ENCODE results near the gene SPDYE6. TPM values are rescaled to one million over a fixed set of nuclear protein-coding genes. Genes with fewer than 3 reads are reported as not detected.
A peak's percentile ranks its signal among the peaks of the same experiment; 100 is the strongest.

The SPDYE6 gene
- total RNA-seq, 2 donors from 2014 or later = not detected

DNA sequence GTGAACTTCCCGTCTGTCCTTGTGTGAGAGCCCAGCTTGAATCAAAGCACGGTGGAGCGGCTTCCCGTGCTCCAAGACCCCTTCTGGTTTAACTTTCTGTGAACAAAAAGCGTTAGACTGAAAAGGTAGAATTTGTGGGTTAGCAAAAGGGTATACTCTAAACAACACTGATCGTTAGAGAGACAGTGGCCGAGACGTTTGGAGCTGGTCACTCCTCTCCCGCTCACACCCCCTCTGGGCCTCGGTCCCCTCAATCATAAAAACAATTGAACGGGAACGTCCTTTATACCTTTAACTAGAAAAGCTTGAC is 40.4 kb upstream of the SPDYE6 start:
- Histone ChIP-seq H3K9me3 (no peaks in the 10 kb centered on the region), H3K36me3 (peaks cover 16% of the 10 kb centered on the region), H3K27ac (peak overlapping the region; percentile 80 to 85), H3K4me1 (ENCODE audit: control insufficient read depth in 1 of 2, low read depth in 2 of 2) (peaks cover 8% of the 10 kb centered on the region in 2 donors), H3K27me3 (replicated peaks; ENCODE audit: insufficient read depth) (no peaks in the 10 kb centered on the region), H3K4me3 (peak overlapping the region; percentile 93)
- ATAC-seq (ENCODE audit: insufficient number of reproducible peaks, low FRiP score, low read depth) = no peak
- no peak for DNase-seq (ENCODE audit: low spot score)
- TF ChIP-seq, protein P1, sequence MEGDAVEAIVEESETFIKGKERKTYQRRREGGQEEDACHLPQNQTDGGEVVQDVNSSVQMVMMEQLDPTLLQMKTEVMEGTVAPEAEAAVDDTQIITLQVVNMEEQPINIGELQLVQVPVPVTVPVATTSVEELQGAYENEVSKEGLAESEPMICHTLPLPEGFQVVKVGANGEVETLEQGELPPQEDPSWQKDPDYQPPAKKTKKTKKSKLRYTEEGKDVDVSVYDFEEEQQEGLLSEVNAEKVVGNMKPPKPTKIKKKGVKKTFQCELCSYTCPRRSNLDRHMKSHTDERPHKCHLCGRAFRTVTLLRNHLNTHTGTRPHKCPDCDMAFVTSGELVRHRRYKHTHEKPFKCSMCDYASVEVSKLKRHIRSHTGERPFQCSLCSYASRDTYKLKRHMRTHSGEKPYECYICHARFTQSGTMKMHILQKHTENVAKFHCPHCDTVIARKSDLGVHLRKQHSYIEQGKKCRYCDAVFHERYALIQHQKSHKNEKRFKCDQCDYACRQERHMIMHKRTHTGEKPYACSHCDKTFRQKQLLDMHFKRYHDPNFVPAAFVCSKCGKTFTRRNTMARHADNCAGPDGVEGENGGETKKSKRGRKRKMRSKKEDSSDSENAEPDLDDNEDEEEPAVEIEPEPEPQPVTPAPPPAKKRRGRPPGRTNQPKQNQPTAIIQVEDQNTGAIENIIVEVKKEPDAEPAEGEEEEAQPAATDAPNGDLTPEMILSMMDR (IDR thresholded peaks at IDR 0.05) = no peak

DNA sequence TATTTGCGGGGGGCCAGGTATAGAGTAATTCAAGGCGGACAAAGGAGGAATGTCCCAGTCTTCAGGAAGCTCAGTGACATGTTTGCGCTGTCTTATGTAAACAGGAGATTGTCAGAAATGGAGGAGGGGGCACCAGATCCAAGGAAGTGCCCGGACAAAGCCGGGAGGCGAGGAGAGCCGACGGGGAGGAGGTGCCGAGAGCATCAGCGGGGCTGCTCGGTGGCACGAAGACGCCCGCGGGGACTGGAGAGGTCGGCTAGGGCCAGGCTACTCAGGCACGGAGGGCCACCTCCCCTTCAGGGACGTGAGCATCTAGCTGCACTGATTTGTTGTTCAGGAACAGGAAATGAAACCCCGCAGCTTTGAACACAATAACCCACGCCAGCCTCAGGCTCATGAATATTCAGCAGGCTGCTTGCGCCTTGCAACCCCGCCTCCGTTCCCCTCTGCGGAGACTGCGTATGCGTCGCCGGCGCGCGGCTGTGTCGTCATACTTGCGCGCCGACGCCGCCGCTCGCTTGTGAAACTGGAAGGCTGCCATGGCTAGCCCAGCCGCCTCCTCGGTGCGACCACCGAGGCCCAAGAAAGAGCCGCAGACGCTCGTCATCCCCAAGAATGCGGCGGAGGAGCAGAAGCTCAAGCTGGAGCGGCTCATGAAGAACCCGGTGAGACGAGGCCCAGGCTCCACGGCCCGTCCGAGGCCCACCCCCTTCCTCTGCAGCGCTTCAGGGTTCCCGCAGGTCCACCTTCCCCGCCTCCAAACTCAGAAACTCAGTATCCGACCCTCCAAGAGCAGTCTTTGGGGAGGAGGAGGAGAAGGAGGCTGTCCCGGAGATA is 39.8 kb upstream of the SPDYE6 start, which contains the start of gene PRKRIP1:
PRKRIP1 (plus strand) TSS at position 491 of the 837 bp plus-strand sequence; CDS start at position 540, 49 bp downstream.
- Histone ChIP-seq H3K4me3 (peak within 1 kb of the TSS; percentile 93), H3K9me3 (no peaks in the 10 kb centered on the region), H3K27ac (peak within 1 kb of the TSS; percentile 80 to 85), H3K27me3 (replicated peaks; ENCODE audit: insufficient read depth) (no peaks in the 10 kb centered on the region), H3K36me3 (peaks cover 12% of the 10 kb centered on the region), H3K4me1 (ENCODE audit: control insufficient read depth in 1 of 2, low read depth in 2 of 2) (peaks cover 8% of the 10 kb centered on the region in 2 donors)
- ATAC-seq (ENCODE audit: insufficient number of reproducible peaks, low FRiP score, low read depth) = peak; percentile 59
- TF ChIP-seq, protein P1 (IDR thresholded peaks at IDR 0.05) = no peak
- peak; percentile 60 for DNase-seq (ENCODE audit: low spot score)

DNA sequence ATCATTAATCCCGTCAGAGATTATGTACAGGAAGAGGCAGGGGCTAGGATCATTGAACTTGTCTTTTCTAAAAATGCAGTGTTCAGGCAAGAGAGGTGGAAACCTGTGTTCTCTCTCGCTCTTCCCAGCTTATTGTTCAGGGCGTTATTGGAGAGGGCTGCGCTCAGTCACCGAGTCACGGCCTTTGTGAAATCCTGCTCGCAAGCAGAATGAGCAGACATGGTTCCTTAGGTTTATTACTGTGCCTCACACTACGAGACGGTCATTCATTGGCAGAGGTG is 39.3 kb upstream of the SPDYE6 start:
- Histone ChIP-seq H3K36me3 (peaks cover 6% of the 10 kb centered on the region), H3K27ac (peak overlapping the region; percentile 80 to 85), H3K27me3 (replicated peaks; ENCODE audit: insufficient read depth) (no peaks in the 10 kb centered on the region), H3K4me1 (ENCODE audit: control insufficient read depth in 1 of 2, low read depth in 2 of 2) (peaks cover 8% of the 10 kb centered on the region in 2 donors), H3K9me3 (no peaks in the 10 kb centered on the region), H3K4me3 (peak overlapping the region; percentile 93)
- TF ChIP-seq, protein P1 (IDR thresholded peaks at IDR 0.05) = no peak
- DNase-seq (ENCODE audit: low spot score) = no peak
- ATAC-seq (ENCODE audit: insufficient number of reproducible peaks, low FRiP score, low read depth) = no peak

DNA sequence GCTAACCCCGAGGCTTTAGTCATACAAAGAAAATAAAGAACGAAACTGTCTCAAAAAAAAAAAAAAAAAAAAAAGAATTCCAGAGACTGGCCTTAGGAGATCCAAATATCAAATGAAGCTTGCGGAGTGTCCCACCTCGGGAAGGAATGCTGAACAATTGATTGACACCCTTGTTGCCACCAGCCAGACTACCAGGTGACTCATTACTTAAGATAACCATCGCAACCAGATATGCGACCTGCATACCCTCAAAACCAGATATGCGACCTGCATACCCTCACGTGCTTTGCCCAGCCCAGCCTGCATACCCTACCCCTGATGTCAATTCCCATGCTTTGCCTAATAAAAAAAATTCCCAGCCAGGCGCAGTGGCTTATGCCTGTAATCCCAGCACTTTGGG is 37.2 kb upstream of the SPDYE6 start:
- H3K4me3 ChIP-seq = no peak overlapping the region
- no peaks in the 10 kb centered on the region for H3K9me3 ChIP-seq
- TF ChIP-seq, protein P1 (IDR thresholded peaks at IDR 0.05) = no peak
- no peak overlapping the region for H3K27ac ChIP-seq
- H3K36me3 ChIP-seq = no peaks in the 10 kb centered on the region
- DNase-seq (ENCODE audit: low spot score) (no peak), ATAC-seq (ENCODE audit: insufficient number of reproducible peaks, low FRiP score, low read depth) (no peak)
- peaks cover 8% of the 10 kb centered on the region in 2 donors for H3K4me1 ChIP-seq (ENCODE audit: control insufficient read depth in 1 of 2, low read depth in 2 of 2)
- H3K27me3 ChIP-seq (replicated peaks; ENCODE audit: insufficient read depth) = no peaks in the 10 kb centered on the region

DNA sequence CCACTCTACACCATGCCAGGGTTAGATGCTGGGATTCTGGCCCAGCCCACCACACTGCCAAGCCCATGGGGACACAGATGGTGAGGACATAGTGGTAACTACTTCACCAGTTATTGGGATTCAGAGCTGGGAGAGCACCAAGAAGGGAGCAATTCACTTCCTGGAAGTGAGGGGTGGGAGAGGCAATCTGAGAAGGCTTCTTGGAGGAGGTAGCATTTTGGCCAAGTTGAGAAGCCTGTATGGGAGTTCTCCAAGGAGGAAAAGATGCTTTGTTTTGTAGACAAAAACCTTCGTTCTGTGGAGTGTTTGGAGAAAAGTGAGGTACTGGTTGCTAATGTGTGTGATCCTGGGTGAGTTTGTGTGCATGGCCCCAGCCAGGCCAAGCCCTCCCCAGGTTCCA is 36.1 kb upstream of the SPDYE6 start:
- Histone ChIP-seq H3K4me3 (no peak overlapping the region), H3K27me3 (replicated peaks; ENCODE audit: insufficient read depth) (no peaks in the 10 kb centered on the region), H3K4me1 (ENCODE audit: control insufficient read depth in 1 of 2, low read depth in 2 of 2) (peaks cover 5% of the 10 kb centered on the region in 2 donors), H3K36me3 (no peaks in the 10 kb centered on the region), H3K27ac (no peak overlapping the region), H3K9me3 (no peaks in the 10 kb centered on the region)
- no peak for DNase-seq (ENCODE audit: low spot score)
- TF ChIP-seq, protein P1 (IDR thresholded peaks at IDR 0.05) = no peak
- ATAC-seq (ENCODE audit: insufficient number of reproducible peaks, low FRiP score, low read depth) = no peak
